Osteocyte (in vitro differentiated cells): ENCODE measurements around the gene PTPRF. TPM values are rescaled to one million over a fixed set of nuclear protein-coding genes. Genes with fewer than 3 reads are reported as not detected.

ENCODE experiments used
- DNase-seq: peaks from one replicate; pipeline ENCODE4 v3.0.0; 2021; ENCODE audit warnings: mixed read lengths; ENCODE audit not compliant: unreplicated experiment; ENCODE audit errors: extremely low spot score
- H3K27ac Mint-ChIP-seq: one replicate; pipeline ENCODE4 v1.8.0; 2021; ENCODE audit warnings: mild to moderate bottlenecking, mixed read lengths; ENCODE audit not compliant: unreplicated experiment
- H3K27me3 Mint-ChIP-seq: one replicate; pipeline ENCODE4 v1.8.0; 2021; ENCODE audit warnings: mixed read lengths; ENCODE audit not compliant: unreplicated experiment
- H3K36me3 Mint-ChIP-seq: one replicate; pipeline ENCODE4 v1.8.0; 2021; ENCODE audit warnings: mixed read lengths; ENCODE audit not compliant: unreplicated experiment
- H3K4me1 Mint-ChIP-seq: one replicate; pipeline ENCODE4 v1.8.0; 2021; ENCODE audit warnings: mixed read lengths; ENCODE audit not compliant: unreplicated experiment
- H3K4me3 Mint-ChIP-seq: one replicate; pipeline ENCODE4 v1.8.0; 2021; ENCODE audit warnings: mild to moderate bottlenecking, moderate library complexity, mixed read lengths; ENCODE audit not compliant: unreplicated experiment
- H3K9me3 Mint-ChIP-seq: one replicate; pipeline ENCODE4 v1.8.0; 2021; ENCODE audit warnings: mixed read lengths; ENCODE audit not compliant: unreplicated experiment
- CTCF ChIP-seq: fragments of 200-600 bp; sonication (generic); IDR thresholded peaks from 2 replicates; pipeline ENCODE4 v1.5.0; 2021; ENCODE audit warnings: antibody characterized with exemption, mild to moderate bottlenecking, moderate library complexity
- total RNA-seq: library from RNA; stranded (reverse); gene quantifications from 2 replicates; pipeline ENCODE4 v1.2.1, GENCODE V29; 2021

PTPRF gene
- total RNA-seq, 1 donor from 2014 or later = 37.3 TPM

DNA sequence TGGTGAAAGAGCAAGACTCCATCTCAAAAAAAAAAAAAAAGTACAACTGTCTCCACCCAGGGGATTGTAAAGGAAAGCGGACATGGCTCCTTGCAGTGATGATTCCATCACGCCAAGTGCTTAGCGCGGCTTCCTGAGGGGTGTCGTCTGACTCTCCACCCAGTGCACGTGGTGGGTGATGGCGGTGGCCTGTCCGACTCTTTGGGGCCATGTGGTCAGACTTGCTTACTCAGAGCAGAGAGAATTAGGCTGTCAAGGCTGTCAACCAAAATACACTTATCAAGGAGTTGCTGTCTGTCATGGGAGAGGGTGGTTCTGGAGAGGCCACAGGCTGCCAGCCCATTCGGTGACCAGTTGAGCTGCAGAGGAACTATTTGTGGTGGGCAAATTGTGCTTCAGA is 49.4 kb downstream of the PTPRF start:
- no peak for TF ChIP-seq CTCF
- Mint-ChIP-seq H3K4me3 (no peak overlapping the region), H3K36me3 (peaks cover 9% of the 10 kb centered on the region), H3K9me3 (no peaks in the 10 kb centered on the region), H3K4me1 (peaks cover 18% of the 10 kb centered on the region), H3K27me3 (no peaks in the 10 kb centered on the region), H3K27ac (no peak overlapping the region)
- DNase-seq = no peak

DNA sequence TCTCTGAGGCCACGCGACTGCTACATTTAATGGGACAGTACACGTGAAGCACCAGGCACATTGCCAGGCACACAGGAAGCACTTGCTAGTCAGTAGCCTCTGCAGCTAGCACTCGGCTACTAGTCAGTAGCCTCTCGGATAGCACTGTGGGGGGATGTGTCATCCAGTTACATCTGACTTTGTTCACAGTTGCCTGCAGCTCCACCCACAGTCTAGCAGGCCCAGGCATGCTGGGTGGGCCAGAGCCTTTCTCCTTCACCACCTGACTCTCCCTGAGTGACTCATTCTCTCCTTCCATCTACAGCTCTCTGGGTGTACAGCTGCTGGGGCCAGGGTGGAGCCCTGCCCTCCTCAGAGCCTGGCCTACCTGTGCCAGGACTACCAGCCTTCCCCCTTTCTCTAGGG is 51.5 kb downstream of the PTPRF start:
- DNase-seq = no peak
- no peaks in the 10 kb centered on the region for H3K9me3 Mint-ChIP-seq
- H3K27me3 Mint-ChIP-seq = no peaks in the 10 kb centered on the region
- H3K4me3 Mint-ChIP-seq = no peak overlapping the region
- H3K27ac Mint-ChIP-seq = peak overlapping the region; percentile 72
- no peak for TF ChIP-seq CTCF
- peaks cover 6% of the 10 kb centered on the region for H3K36me3 Mint-ChIP-seq
- peaks cover 21% of the 10 kb centered on the region for H3K4me1 Mint-ChIP-seq

DNA sequence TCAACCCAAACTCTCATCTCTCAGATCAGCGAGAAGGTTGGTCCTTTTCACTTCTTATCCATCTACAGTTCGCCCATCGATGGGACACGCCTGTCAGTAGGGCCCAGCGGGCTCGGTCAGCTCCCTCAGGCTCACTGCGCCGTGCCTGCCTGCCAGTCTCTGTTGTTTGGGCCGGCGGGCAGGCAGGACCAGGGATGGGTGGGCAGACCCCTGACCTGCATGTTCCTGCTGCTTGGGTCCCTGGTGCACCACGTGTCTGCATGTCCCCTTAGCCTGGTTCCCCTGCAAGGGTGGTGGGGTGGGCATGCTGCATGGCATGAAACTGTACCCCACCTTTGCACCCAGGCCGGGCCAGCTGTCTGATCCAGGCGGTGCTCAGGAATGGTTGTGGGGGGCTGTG is 52.4 kb downstream of the PTPRF start:
- Mint-ChIP-seq H3K4me3 (no peak overlapping the region), H3K27me3 (no peaks in the 10 kb centered on the region), H3K27ac (peak overlapping the region; percentile 25), H3K4me1 (peaks cover 21% of the 10 kb centered on the region), H3K9me3 (no peaks in the 10 kb centered on the region), H3K36me3 (peaks cover 6% of the 10 kb centered on the region)
- no peak for DNase-seq
- no peak for TF ChIP-seq CTCF

DNA sequence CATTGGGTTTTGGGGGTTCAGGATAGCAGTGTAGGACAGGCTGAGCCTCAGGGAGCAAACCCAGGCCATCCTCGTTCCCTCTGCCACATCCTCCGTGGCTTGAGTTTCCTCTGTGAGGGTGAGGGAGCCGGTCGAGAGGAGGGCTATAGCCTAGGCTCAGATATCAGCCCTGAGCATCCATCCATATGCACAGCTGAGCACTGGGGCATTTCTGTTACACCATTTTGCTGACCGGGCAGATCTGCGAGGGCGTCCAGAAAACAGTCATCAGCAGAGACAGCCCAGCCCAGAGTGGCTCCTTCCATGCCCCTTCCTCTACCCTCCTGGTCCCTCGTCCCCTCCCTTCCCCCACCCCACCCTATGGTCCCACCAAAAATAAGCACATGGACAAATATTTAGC is 53.5 kb downstream of the PTPRF start:
- H3K27ac Mint-ChIP-seq = no peak overlapping the region
- peaks cover 16% of the 10 kb centered on the region for H3K4me1 Mint-ChIP-seq
- no peak for TF ChIP-seq CTCF
- H3K4me3 Mint-ChIP-seq = no peak overlapping the region
- peaks cover 5% of the 10 kb centered on the region for H3K36me3 Mint-ChIP-seq
- DNase-seq = no peak
- no peaks in the 10 kb centered on the region for H3K27me3 Mint-ChIP-seq
- no peaks in the 10 kb centered on the region for H3K9me3 Mint-ChIP-seq

- Mint-ChIP-seq H3K27ac (no peak overlapping the region), H3K27me3 (no peaks in the 10 kb centered on the region), H3K9me3 (no peaks in the 10 kb centered on the region), H3K4me3 (no peak overlapping the region), H3K36me3 (peaks cover 2% of the 10 kb centered on the region), H3K4me1 (peaks cover 16% of the 10 kb centered on the region)
- no peak for TF ChIP-seq CTCF
- DNase-seq = no peak
These were observed 54.9 kb downstream of the PTPRF start for GRCh38 chr1:43585557-43585956.
